Activated naive CD8-positive, alpha-beta T cell treated with anti-CD3 and anti-CD28 coated beads, Interleukin-2, amount 50 U/mL, for 16 hours (primary cell): Measurements from ENCODE around the gene ARID1B.
A peak's percentile ranks its signal among the peaks of the same experiment; 100 is the strongest.

Experiments used
- DNase-seq: peaks from one replicate; pipeline ENCODE4 v3.0.0-alpha.2; 2020; ENCODE audit warnings: low read depth, low spot score

The ARID1B gene

DNA sequence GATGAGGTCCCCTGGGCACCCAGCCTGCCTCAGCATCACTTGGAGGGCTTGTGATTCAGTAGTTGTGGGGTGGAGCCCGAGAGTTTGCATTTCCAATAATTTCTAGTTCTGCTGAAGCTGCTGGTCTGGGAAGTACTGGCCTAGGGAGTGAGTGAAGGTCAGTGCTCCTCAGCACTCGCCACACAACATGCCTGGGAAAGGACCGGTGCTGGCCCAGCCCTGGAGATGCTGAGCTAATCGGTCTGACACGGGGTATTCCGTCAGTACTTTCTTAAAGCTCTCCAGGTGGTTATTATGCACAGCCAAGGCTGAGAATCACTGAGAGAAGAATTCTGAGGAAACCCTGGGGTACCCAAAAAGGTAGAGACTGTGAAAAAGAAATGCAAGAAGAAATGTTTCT, 317.9 kb downstream of the ARID1B start:
- DNase-seq, result no peak

DNA sequence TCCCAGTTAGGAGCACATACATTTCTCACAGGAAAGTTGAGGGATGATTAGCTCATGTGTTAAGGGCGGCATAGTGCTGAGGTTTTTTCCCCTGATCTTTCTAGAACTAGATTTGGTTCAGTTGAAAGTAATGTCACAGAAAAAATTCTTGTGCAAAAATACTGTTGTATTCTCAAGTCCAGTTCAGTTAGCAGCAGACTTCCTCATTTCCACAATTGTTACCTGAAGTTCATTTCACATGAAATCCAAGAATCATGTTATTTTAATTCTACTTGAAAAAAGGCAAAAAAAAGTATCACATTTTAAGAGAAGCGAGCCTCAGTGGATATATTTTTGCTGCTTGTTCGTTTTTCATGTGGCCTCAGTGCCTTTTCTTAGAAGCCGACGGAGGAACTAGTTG, 318.4 kb downstream of the ARID1B start:
- DNase-seq, result no peak

DNA sequence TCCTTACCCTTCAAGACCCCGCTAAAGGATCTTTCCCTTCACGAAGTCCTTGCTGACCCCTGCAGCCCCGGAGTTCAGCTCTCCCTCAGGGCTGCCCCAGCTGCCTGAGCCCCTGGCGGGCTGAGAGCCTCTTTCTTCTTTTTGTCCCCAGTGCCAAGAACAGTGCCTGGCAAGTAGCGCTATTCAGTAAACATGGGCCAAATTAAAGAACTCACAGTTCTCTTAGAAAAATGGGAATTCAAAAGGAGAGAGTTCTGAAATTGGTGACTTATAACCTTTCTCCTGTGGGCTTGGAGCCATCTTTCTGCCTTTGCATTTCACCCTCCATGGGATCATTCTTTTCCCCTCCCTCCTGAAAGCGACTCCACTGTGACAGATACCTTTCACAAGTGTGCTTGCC, 318.9 kb downstream of the ARID1B start:
- DNase-seq, result no peak

DNA sequence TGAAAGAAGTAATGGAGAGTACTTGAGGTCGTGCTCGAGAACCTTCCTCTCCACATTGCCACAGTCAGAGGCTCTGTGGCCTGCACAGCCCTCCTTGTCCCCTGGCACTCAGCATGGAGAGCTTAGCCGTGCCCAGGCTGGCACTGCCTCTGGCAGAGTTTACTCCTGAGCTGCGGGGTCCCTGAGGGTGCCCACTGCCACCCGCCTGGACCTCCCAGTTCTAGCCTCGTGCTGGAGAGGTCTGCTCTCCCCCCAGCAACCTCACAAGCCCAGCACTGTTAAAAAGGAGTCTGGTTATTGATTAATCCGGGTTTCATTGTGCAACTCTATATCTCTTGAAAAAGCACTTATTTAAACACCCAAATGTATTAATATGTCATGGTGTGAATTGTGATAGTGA, 319.3 kb downstream of the ARID1B start:
- no peak for DNase-seq

DNA sequence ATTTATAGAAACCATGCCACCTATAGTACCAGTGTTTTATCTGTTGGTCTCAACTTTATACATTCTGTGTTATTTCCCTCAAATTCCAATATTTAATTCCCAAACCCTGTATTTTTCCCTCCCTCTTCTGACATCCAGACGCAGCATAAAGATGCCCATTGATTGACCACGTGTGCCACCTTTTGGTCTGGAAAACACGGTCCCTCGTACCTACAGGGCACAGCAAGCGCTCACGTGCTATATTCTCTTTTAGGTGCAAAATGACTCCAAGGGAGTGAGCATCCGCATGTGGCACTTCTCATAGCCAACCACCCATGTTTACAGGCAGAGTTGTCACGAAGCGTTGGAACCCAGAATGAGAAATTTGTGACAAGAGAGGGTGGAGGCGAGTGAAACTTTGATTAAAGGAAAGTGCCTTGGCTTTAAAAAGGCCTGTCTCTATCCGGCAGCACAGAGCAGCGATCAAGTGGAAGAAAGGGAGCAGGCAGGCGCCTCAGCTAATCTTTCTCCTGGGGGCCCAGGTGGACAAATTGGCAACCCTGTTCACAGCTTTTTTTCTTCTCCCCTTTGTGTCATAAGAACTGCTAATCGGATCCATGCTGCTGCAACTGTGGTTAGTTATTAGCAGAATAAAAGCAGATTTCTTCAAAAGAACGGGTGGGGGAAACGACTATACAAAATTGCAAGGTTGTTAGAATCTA, 320.2 kb downstream of the ARID1B start:
- DNase-seq, result no peak

DNA sequence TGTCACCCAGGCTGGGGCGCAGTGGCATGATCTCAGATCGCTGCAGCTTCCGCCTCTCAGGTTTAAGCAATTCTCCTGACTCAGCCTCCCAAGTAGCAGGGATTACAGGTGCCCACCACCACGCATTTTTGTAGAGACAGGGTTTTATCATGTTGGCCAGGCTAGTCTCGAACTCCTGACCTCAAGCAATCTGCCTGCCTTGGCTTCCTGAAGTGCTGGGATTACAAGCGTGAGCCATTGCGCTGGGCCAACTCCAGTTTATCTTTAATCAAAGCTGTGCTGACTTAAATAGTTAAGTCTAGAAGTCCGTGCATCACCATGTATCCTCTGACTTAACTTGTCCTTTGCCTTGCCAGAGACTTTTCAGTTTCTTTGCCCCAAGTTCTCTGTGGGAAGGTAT, 321.8 kb downstream of the ARID1B start:
- DNase-seq, result no peak

DNA sequence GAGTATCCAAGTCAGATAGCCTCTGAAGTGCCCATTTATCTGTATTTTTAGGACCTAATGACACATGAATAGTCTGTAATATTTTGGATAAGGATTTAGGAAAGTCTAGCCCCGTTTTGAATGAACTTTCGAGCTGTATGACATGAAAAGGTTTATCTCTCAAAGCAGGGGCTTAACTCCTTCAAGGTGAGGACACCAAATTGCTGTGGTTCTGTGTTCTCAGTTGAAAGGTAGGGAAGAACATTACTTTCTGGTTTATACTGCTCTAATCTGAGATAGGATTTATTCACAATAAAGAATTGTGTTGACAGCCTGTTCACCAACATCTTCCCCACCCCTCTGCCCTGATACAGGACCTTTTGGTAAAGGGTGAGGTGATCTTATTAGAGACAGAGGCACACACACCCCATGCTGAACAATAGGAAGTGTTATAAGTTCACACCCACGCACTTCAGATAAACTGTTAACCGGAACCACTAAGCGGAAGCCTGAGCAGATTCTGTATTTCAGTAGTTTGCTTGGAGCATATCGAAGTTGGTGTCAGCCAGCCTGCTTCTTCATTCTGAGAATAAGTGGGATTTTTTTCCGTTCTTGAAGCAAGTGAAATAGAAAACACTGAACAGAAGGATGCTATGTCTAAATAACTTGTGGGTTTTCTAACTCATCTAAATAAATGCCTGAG, 322.9 kb downstream of the ARID1B start:
- peak; percentile 17 for DNase-seq

DNA sequence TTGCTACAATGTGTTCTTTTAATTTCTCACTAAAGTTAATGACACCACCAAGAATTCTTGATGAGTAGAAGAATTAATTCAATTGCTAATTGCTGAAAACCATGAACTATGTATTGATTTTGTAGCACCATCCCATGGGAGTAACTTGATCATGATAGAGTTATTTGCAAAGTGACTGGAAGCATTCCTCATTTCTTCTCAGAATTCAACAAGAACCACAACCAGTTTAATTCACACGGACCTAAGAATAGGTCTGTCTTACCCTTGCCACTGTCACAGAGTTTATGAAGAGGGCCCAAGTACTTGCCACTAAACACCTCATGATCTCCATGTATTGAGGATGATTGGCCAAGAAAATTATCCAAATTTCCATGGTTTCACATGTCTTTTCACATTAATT, 324.0 kb downstream of the ARID1B start:
- no peak for DNase-seq

DNA sequence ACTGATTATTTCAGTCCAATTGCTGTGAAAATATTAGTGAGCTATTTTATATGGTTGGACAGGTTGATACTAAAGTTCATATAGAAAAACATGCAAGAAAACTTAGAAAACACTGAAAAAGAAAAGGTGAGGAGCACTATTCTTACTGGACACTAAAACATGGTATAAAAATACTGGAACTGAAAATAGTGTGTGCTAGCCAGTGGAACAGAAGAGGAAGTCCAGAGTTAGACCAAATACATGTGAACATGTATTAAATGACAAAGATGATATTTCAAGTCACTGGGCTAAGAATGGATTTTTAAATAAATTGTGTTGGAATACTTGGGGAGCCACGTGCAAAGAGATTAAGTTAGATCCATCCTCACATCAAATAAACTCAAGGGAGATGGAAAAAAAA, 327.6 kb downstream of the ARID1B start:
- no peak for DNase-seq

DNA sequence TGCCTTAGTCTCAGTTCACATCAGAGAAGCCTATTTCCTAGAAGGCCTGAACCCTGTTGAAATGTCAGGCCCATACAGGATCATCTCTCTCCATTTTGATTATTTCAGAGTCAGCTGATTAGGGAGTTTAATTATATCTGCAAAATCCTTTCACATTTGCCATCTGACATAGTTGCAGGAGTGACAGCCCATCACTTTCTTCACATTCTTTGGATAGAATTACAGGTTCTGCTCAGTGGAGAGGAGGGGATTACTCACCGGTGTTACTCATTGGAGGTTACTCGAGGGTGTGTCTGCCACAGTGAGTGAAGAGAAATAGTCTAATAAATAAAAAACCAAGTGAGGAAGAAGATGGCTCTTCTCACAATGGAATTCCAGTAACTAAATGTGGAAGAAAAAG, 329.3 kb downstream of the ARID1B start:
- DNase-seq, result no peak

DNA sequence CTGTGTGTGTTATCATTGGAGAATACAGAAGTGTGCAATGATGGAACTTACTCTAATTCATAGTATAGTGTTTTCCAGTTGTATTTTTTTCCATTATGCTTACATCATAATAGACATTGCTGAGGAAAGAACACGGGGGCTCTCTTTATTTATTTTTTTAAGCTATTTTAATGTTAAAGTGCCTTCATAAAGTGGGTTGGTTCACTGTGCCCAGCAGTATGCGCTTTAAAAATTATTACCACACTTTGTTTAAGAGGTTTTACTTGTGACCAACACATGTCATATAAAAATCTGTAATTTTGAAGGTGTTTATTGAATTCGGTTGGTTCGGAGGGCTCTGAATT, 330.4 kb downstream of the ARID1B start:
- no peak for DNase-seq

DNA sequence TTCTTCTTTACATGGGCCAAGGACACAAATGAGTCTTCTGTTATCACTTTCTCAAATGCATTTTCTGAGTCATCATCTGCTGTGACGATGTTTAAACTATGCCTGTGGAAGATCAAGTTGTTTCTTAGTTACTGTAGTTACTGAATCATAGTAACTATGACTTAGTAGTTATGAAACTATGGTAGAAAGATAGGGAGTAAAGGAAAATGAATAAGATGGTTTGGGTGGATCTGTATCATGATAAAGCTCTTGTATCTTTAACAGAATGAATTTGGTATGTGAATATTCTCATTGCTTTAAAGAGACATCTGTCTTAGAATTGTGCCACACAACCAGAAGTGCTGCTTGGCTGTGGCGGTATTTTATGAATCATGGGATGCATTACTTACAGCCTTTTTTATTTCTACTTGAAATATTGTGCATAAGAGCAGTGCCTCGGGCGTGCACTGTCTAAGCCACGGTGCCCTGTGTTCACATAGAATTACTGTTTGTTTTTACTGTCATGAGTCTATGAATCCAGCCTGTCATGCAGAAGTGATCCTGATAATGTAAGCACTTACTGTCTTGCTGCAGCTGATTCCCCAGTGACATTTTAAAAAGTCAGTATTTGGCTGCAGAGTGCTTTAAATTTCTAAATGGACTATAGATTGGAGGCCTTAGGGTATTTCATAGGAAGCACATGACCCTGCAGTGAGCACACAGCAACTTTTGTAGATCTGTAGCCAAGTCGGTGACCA, 330.9 kb downstream of the ARID1B start:
- DNase-seq, result no peak

DNA sequence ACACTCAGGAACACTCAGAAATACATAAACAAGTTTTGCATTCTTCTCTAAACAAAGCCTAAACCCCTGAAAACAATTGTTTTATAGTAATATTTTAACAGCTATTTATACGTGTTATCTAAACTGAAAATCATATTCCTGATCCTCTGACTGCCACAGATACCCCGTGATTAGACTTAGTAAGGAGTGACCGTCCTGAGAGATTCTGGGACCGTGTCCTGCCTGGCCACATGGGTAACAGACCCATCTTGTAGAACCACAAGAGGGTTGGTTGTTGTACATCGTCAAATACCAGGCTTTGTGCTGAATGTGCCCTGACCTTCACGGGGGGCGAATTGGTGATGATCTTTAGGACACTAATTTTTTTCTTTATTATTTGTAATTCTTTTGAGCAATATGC, 331.7 kb downstream of the ARID1B start:
- no peak for DNase-seq

DNA sequence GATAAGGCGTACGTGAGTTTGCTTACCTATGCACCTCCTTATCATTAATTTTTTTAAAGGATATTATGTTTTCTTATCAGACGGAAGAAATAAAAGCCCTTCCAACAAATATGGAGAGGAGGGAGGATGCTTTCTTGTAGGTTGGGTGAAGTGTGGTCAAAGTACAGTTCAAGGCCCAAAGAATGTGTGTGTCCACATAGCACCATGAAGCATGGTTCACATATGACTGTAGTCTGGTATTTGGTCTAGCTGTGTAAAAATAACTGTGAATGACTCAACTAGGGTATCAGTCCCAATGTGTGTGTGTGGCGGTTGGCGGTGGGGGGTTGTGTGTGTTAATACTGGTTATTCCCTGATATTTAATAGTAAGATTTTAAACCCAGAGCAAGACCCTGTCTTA, 333.4 kb downstream of the ARID1B start:
- DNase-seq, result no peak

DNA sequence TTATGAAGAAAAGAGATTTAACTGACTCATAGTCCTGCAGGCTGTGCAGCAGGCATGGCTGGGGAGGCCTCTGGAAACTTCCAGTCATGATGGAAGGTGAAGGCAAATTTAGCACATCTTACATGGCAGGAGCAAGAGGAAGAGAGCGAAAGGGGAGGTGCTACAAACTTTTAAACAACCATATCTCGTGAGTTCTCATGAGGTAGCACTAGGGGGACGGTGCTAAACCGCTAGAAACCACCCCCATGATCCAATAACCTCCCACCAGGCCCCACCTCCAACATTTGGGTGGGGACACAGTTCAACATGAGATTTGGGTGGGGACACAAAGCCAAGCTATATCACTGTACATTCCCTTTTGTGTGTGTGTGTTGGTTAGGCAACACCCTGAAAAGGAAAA, 336.2 kb downstream of the ARID1B start:
- no peak for DNase-seq

DNA sequence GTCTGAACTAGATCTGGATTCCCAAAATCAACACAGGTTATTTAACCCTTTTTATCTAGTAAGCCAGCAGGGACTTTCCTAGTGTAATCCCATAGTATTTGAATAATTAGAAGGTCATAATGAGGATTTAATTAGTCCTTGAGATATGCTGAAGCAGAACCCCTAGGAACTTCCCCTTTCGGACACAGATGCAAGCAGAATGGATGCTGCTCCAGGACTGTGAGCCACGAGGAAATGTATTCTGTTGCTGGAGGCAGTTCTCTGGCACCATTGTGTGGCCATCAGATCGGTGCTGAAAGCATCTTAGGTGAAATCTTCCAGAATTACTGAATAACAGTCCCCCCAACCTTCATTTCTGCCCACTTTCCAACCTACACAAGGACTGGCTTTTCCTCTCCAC, 339.2 kb downstream of the ARID1B start:
- DNase-seq, result no peak

DNA sequence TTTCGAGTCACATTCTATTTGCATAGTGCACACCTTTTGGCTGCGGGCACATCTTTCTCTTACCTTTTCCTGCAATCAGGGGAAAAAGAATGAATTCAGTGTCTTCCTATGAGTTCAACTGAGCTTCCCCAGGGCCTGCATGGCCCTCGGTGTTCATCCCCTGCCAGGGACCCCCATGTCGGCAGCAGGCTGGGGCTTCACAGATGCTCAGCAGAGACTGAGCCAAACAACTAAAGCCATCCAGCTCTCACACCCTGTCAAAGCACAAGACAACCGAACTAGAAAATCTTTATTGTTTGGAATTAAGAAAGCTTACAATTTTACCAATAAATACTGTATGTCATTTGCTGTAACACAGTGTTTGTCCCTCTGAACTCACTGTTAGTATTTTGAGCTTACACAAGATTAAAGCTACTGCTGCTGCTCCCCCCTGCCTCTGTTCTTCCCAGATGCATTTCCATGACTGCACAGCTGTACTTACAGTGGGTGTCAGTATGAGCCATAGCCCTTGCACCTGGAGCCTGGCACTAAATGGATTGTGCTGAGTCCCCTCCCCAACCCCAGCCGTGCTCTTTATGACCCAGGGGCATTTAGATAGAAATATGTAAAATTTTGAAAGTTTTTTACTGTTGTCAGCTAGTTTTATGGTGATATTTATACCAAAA, 340.4 kb downstream of the ARID1B start:
- no peak for DNase-seq

DNA sequence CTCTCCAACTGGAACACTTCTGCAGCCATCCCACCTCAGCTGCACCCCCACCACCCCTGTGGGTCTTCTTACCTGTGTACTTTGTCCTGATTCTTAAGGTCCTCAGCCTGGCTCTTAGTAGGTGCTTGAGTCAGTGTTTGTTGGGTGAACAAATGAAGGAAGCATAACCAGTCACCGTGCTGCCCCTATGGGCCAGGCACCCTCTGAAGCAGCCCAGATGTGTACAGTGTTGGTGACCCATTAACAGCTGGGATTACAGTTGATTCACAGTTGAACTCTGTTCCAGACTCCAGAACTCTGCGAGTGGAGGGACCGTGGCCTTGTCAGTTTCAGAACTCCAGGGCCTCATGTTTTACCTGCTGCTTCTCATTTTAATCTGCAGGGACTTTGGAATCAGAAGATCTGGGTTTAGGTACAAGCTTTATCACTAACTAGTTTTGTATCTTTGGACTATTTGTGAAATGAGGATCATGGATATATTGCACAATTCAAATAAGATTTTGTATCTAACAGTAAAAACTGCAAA, 342.4 kb downstream of the ARID1B start:
- no peak for DNase-seq

DNA sequence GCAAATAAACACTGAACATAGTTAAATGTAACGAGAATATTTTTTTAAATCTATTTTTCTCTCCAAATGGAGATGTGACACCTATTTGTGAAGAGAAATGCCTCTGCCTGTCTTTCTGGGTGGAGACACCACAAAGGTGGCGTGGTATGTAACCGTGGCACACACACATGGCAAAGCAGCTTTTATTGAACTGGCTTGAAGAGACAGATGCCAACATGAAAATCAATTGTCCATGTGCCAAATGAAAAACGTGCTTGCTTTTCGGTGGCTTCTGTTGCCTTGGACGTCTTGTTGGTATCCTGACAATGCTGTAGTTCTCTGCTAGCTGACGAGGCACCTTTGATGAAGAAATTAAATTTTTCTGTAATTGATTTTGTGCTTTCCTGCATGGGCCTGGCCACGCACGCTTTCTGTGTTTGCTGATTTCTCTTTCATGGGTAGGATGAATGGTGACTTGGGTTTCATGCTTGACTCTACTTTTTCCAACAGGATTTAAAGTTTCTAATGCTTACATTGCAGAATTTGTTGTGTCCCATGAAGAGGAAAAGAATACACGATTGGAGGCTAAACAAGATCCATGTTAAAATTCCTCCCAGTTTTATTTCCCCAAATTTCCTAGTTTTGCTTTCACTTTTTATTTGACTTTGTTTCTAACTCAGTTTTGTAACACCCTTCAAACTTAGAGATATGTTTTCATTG, 343.5 kb downstream of the ARID1B start:
- DNase-seq, result no peak

DNA sequence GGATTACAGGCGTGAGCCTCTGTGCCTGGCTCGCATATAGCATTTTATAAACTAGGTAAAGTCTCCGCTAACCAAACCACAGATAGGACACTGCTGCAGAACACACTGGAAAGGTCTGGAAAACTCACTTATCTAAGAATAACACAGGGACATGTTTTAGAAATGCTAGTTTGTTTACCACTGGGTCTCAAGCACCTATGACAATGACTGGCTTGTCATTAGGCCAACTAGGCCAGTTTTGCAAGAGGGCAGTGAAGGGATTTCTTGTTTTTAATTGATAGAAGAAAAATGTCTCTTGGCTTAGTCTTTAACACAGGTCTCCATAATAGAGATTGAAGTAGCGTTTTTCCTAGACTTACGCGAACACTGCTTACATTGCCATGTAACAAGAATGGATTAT, 344.7 kb downstream of the ARID1B start:
- DNase-seq, result no peak

DNA sequence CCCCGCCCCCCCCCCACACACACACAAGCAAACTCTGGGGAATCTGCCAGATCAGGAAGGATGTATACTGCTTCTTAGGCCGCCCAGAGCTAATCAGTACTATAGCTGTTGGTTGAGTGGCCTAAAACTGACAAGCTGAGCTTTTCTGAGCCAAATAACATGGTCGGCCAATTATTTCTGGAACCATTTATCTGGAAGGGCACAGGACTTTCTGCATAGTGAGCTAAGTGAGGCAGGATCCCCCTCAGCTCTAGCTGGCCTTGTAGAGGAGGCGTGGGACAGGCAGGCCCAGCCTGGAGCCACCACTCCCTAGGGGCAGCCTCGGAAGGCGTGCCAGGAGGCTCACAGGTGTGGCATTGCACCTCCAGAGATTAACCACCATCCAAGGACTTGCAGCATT, 346.1 kb downstream of the ARID1B start:
- DNase-seq, result no peak
